GM12878 (cell line): ENCODE results near the gene GEMIN8. TPM values are rescaled to one million over a fixed set of nuclear protein-coding genes. Genes with fewer than 3 reads are reported as not detected.
A peak's percentile ranks its signal among the peaks of the same experiment; 100 is the strongest.

ENCODE experiments used
- ATAC-seq: fragments of 200-7000 bp; cut with Tn5 transposase; 3 replicates; pipeline ENCODE4 v1.9.1; 2020; ENCODE audit warnings: mild to moderate bottlenecking, moderate library complexity
- BruUV-seq: library from RNA; stranded (reverse); fragments of 400-500 nt; replicated peaks from 2 replicates; lab custom pipeline; 2021; lab: Mats Ljungman, UMichigan
- CTCF ChIA-PET: fragments of 300-600 bp; sonication (Branson Sonifier 250); formaldehyde crosslinking; extraction: SDS; loops from one replicate; lab custom pipeline; 2021; ENCODE audit warnings: inconsistent platforms; lab: Yijun Ruan, JAX
- POLR2A ChIA-PET: fragments of 350-600 bp; formaldehyde crosslinking; extraction: SDS; loops from one replicate; lab custom pipeline; 2021; ENCODE audit warnings: inconsistent platforms; lab: Charles Lee
- RAD21 ChIA-PET: fragments of 300-600 bp; sonication (Branson Sonifier 250); formaldehyde crosslinking; loops from one replicate; lab custom pipeline; 2023; ENCODE audit warnings: antibody characterized with exemption; ENCODE audit not compliant: unreplicated experiment; lab: Charles Lee
- SMC1A ChIA-PET: fragments of 300-600 bp; sonication (Branson Sonifier 250); formaldehyde crosslinking; loops from one replicate; lab custom pipeline; 2023; ENCODE audit not compliant: unreplicated experiment, uncharacterized antibody; lab: Charles Lee
- DNase-seq: peaks from one replicate; pipeline ENCODE4 v3.0.0-alpha.2; 2011; ENCODE audit warnings: low read depth, low spot score
- FAIRE-seq: peaks from 3 replicates; lab custom pipeline; 2011; peaks lifted over from hg19 to GRCh38; lab: Jason Lieb, UNC
- H2AFZ ChIP-seq: 2 replicates; pipeline ENCODE4 v1.6.0; 2011; ENCODE audit warnings: low read depth, low read length, control low read depth; ENCODE audit not compliant: control insufficient read depth
- H3K27ac ChIP-seq: 2 replicates; pipeline ENCODE4 v1.5.1; 2011; ENCODE audit warnings: control low read depth; ENCODE audit not compliant: control insufficient read depth, insufficient read depth
- H3K27me3 ChIP-seq, 2 experiments: replicated peaks in 1 of 2; 2 replicates each; pipeline versions ENCODE4 v1.6.0 to v1.6.1; 2011; ENCODE audit warnings: low read length in 1 of 2; ENCODE audit not compliant: control insufficient read depth in 2 of 2, insufficient read depth in 2 of 2
- H3K36me3 ChIP-seq, 2 experiments: 2 replicates each; pipeline ENCODE4 v1.5.1; 2011; ENCODE audit warnings: low read length in 1 of 2; ENCODE audit not compliant: control insufficient read depth in 2 of 2, insufficient read depth in 2 of 2
- H3K4me1 ChIP-seq: 2 replicates; pipeline ENCODE4 v1.6.1; 2011; ENCODE audit warnings: mild to moderate bottlenecking, low read length, moderate library complexity, mixed read lengths; ENCODE audit not compliant: control insufficient read depth, insufficient read depth
- H3K4me2 ChIP-seq: 2 replicates; pipeline ENCODE4 v1.6.0; 2011; ENCODE audit warnings: control low read depth; ENCODE audit not compliant: control insufficient read depth, insufficient read depth
- H3K4me3 ChIP-seq: fragments of 200-600 bp; sonication (generic); 2 replicates; pipeline ENCODE4 v1.5.1; 2016
- H3K79me2 ChIP-seq: 2 replicates; pipeline ENCODE4 v1.6.0; 2011; ENCODE audit warnings: low read length; ENCODE audit not compliant: control insufficient read depth, insufficient read depth
- H3K9ac ChIP-seq: 2 replicates; pipeline ENCODE4 v1.8.0; 2011; ENCODE audit warnings: low read length, control low read depth, mixed read lengths; ENCODE audit not compliant: control insufficient read depth, insufficient read depth
- H3K9me3 ChIP-seq: replicated peaks from 3 replicates; pipeline ENCODE4 v1.5.1; 2011; ENCODE audit warnings: mild to moderate bottlenecking, low read length; ENCODE audit not compliant: control insufficient read depth, insufficient read depth
- H4K20me1 ChIP-seq: 2 replicates; pipeline ENCODE4 v1.6.0; 2011; ENCODE audit not compliant: control insufficient read depth, insufficient read depth
- BMI1 ChIP-seq: fragments of 450-650 bp; IDR thresholded peaks from 2 replicates; pipeline ENCODE4 v1.6.1; 2016; ENCODE audit warnings: mild to moderate bottlenecking, moderate library complexity, borderline replicate concordance
- CBX3 ChIP-seq: fragments of 200-600 bp; sonication (generic); IDR thresholded peaks from 2 replicates; pipeline ENCODE4 v1.6.1; 2016; ENCODE audit warnings: low read depth, borderline replicate concordance
- EGR1 ChIP-seq, 2 experiments: IDR thresholded peaks; 1 replicate in 1 of 2; 2 replicates in 1 of 2; pipeline ENCODE4 v1.6.1; 2011 to 2012; ENCODE audit warnings: low read depth in 2 of 2, low read length in 2 of 2, borderline replicate concordance in 1 of 2, mild to moderate bottlenecking in 1 of 2, moderate library complexity in 1 of 2
- EZH2 ChIP-seq: IDR thresholded peaks from 2 replicates; pipeline ENCODE4 v1.6.1; 2012; ENCODE audit warnings: low read depth, mild to moderate bottlenecking, control low read depth, inconsistent platforms, low read length, borderline replicate concordance; ENCODE audit not compliant: control insufficient read depth
- GATAD2B ChIP-seq: fragments of 450-650 bp; conservative IDR thresholded peaks from 2 replicates; pipeline ENCODE4 v1.6.1; 2017; ENCODE audit warnings: low read depth, mild to moderate bottlenecking, moderate library complexity
- HDGF ChIP-seq: fragments of 450-650 bp; IDR thresholded peaks from 2 replicates; pipeline ENCODE4 v1.6.1; 2016; ENCODE audit warnings: antibody characterized with exemption
- NRF1 ChIP-seq: conservative IDR thresholded peaks from 2 replicates; pipeline ENCODE4 v1.6.1; 2011; ENCODE audit warnings: mild to moderate bottlenecking, low read depth, low read length, improper control_type of control experiment
- PAX8 ChIP-seq: fragments of 450-650 bp; IDR thresholded peaks from 2 replicates; pipeline ENCODE4 v1.6.1; 2017; ENCODE audit warnings: mild to moderate bottlenecking, moderate library complexity
- POU2F2 ChIP-seq: IDR thresholded peaks from 3 replicates; pipeline ENCODE4 v1.6.1; 2011; ENCODE audit warnings: low read depth, mild to moderate bottlenecking, low read length, borderline replicate concordance
- RB1 ChIP-seq: fragments of 450-650 bp; formaldehyde crosslinking; IDR thresholded peaks from 2 replicates; pipeline ENCODE4 v1.6.1; 2017; ENCODE audit warnings: mild to moderate bottlenecking, borderline replicate concordance
- RUNX3 ChIP-seq: IDR thresholded peaks from 2 replicates; pipeline ENCODE4 v1.6.1; 2012; ENCODE audit warnings: low read length, inconsistent platforms
- SIX5 ChIP-seq: IDR thresholded peaks from 2 replicates; pipeline ENCODE4 v1.6.1; 2011; ENCODE audit warnings: mild to moderate bottlenecking, low read depth, low read length, moderate library complexity; ENCODE audit not compliant: severe bottlenecking
- SMAD1 ChIP-seq: fragments of 450-650 bp; IDR thresholded peaks from 2 replicates; pipeline ENCODE4 v1.6.1; 2018; ENCODE audit warnings: mild to moderate bottlenecking, low read depth; ENCODE audit not compliant: partially characterized antibody
- USF2 ChIP-seq: IDR thresholded peaks from 2 replicates; pipeline ENCODE4 v1.6.1; 2011; ENCODE audit warnings: low read depth, low read length, improper control_type of control experiment, borderline replicate concordance
- ZNF207 ChIP-seq: fragments of 450-650 bp; IDR thresholded peaks from 2 replicates; pipeline ENCODE4 v1.6.1; 2014; ENCODE audit warnings: antibody characterized with exemption, mild to moderate bottlenecking, borderline replicate concordance
- ZNF217 ChIP-seq: fragments of 450-650 bp; IDR thresholded peaks from 2 replicates; pipeline ENCODE4 v1.6.1; 2017; ENCODE audit warnings: antibody characterized with exemption, mild to moderate bottlenecking
- ZNF622 ChIP-seq: fragments of 450-650 bp; IDR thresholded peaks from 2 replicates; pipeline ENCODE4 v1.6.1; 2017; ENCODE audit warnings: mild to moderate bottlenecking, inconsistent platforms
- WGBS: methylation state at CpG from one replicate; pipeline ENCODE4 v1.1.6; 2016; ENCODE audit warnings: low lambda C conversion rate; ENCODE audit not compliant: insufficient replicate concordance, insufficient coverage; ENCODE audit errors: missing lambda C conversion rate; 5-methylcytosine and 5-hydroxymethylcytosine counted together
- in situ Hi-C: fragments of 300-500 bp; cut with MboI; formaldehyde crosslinking; loops from 9 replicates; pipeline ENCODE4 v1.14.3; 2018; ENCODE audit warnings: mixed read lengths
- intact Hi-C: fragments of 100-400 bp; cut with micrococcal nuclease; formaldehyde crosslinking; loops from one replicate; pipeline ENCODE4 v1.14.2; 2022; ENCODE audit not compliant: unreplicated experiment
- polyA plus RNA-seq, 11 experiments: library from polyadenylated mRNA; depleted of rRNA in 4 of 11; unstranded in 6 of 11; stranded (reverse) in 5 of 11; fragments of >200 nt; fragmentation: Nextera tagmentation in 4 of 11; fragmentation: Illumina TruSeq in 1 of 11; extraction: Ambion mirVana in 4 of 11; extraction: Trizol in 1 of 11; gene quantifications; 1 replicate in 1 of 11; 2 replicates in 10 of 11; pipeline versions ENCODE4 v1.2.1 to v1.2.3, GENCODE V29; 2011 to 2016; ENCODE audit warnings: inconsistent platforms in 2 of 11, missing spikeins in 2 of 11, low read depth in 1 of 11
- total RNA-seq, 4 experiments: library from RNA; depleted of rRNA in 3 of 4; stranded (reverse); fragments of >200 nt in 3 of 4; fragmentation: Illumina TruSeq in 1 of 4; extraction: Trizol in 1 of 4; gene quantifications; 2 replicates each; pipeline versions ENCODE4 v1.2.1 to v1.2.3, GENCODE V29; 2013 to 2021
- TF ChIP-seq, protein P1 (sequence below), 3 experiments: IDR thresholded peaks in 2 of 3; conservative IDR thresholded peaks in 1 of 3; 2 replicates each; pipeline ENCODE4 v1.5.1; 2011; ENCODE audit warnings: low read depth in 3 of 3, low read length in 3 of 3, mild to moderate bottlenecking in 3 of 3, control low read depth in 2 of 3, moderate library complexity in 2 of 3, inconsistent platforms in 1 of 3, mixed read lengths in 1 of 3; ENCODE audit not compliant: control insufficient read depth in 2 of 3, insufficient read depth in 1 of 3; ENCODE audit errors: extremely low read depth in 1 of 3

The GEMIN8 gene
- total and polyA plus RNA-seq, 10 of the 15 experiments (the other 5 are each of a cell fraction or from before 2014, with no cell fraction given), result 18.4 to 87.0 (median 27.7) TPM

DNA sequence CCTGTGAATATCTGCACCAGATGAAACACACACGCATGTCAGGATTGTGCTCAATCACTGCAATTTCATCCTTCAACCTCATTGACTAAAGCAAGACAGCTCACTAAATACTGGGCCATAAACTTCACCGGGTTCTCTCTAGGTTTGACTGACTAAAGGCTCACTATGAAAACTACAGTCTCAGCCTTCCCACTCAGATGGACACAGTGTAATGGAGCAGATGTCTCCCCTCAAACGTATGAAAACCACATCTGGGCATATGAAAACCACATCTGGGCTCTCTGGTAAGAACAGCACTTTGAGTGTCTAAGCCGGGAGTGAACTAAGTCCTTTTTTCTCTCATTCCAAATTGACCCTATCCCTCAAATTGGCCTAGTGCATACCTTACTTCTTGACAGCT, 15.2 kb downstream of the GEMIN8 start:
- no peaks in the 10 kb centered on the region for H4K20me1 ChIP-seq
- 54% methylated on average over 4 of the region's 4 CpGs for WGBS
- DNase-seq, result no peak
- H3K4me3 ChIP-seq, result no peak overlapping the region
- no peak overlapping the region for H2AFZ ChIP-seq
- FAIRE-seq, result no peak
- ChIA-PET RAD21 (no interaction called here), POLR2A (no interaction called here), SMC1A (no interaction called here), CTCF (interaction anchor here (1.0 to 2.4 kb wide), 2 partner anchors 11 to 116 kb away, joined by 3 to 6 read pairs; no protein-coding TSS in a partner anchor)
- no peaks in the 10 kb centered on the region; a peak in 1 of 4 replicates for H3K36me3 ChIP-seq
- ATAC-seq, result peak; percentile 38
- intact Hi-C loops, result no loop called here
- H3K79me2 ChIP-seq, result no peaks in the 10 kb centered on the region
- no peaks in the 10 kb centered on the region for H3K4me1 ChIP-seq
- H3K9me3 ChIP-seq, result no peaks in the 10 kb centered on the region
- H3K27me3 ChIP-seq, result no peaks in the 10 kb centered on the region
- no peak overlapping the region for H3K9ac ChIP-seq
- BruUV-seq, result no TSS peak
- in situ Hi-C loops, result no loop called here
- no peak overlapping the region for H3K27ac ChIP-seq
- H3K4me2 ChIP-seq, result no peak overlapping the region
- TF ChIP-seq CBX3 (no peak), ZNF217 (no peak), SIX5 (no peak), EGR1 (IDR thresholded peaks at IDR 0.05; ENCODE audit: borderline replicate concordance in 1 of 2, low read depth in 2 of 2, low read length in 2 of 2) (no peak), HDGF (no peak), BMI1 (no peak), RUNX3 (peak; percentile 69), NRF1 (no peak), SMAD1 (no peak)

GRCh38 chrX:14013054-14013453, 16.6 kb downstream of the GEMIN8 start:
- H3K4me2 ChIP-seq, result no peak overlapping the region
- ChIA-PET POLR2A (no interaction called here), CTCF (no interaction called here), SMC1A (no interaction called here), RAD21 (no interaction called here)
- H3K36me3 ChIP-seq, result peaks cover 0 to 3% of the 10 kb centered on the region in 2 experiments; a peak in 2 of 4 replicates
- H3K9me3 ChIP-seq, result no peaks in the 10 kb centered on the region
- H3K4me1 ChIP-seq, result no peaks in the 10 kb centered on the region
- no peaks in the 10 kb centered on the region for H3K27me3 ChIP-seq
- H3K4me3 ChIP-seq, result no peak overlapping the region
- H3K27ac ChIP-seq, result no peak overlapping the region
- H3K9ac ChIP-seq, result no peak overlapping the region
- no TSS peak for BruUV-seq
- ATAC-seq (no peak), FAIRE-seq (no peak), DNase-seq (no peak)
- H2AFZ ChIP-seq, result no peak overlapping the region
- no peaks in the 10 kb centered on the region for H4K20me1 ChIP-seq
- intact Hi-C loops (no loop called here), in situ Hi-C loops (no loop called here)
- no peaks in the 10 kb centered on the region for H3K79me2 ChIP-seq
- 93% methylated on average over 4 of the region's 4 CpGs for WGBS
- no peak for TF ChIP-seq PAX8
- TF ChIP-seq USF2, result no peak
- TF ChIP-seq EZH2, result no peak
- TF ChIP-seq, protein P1, sequence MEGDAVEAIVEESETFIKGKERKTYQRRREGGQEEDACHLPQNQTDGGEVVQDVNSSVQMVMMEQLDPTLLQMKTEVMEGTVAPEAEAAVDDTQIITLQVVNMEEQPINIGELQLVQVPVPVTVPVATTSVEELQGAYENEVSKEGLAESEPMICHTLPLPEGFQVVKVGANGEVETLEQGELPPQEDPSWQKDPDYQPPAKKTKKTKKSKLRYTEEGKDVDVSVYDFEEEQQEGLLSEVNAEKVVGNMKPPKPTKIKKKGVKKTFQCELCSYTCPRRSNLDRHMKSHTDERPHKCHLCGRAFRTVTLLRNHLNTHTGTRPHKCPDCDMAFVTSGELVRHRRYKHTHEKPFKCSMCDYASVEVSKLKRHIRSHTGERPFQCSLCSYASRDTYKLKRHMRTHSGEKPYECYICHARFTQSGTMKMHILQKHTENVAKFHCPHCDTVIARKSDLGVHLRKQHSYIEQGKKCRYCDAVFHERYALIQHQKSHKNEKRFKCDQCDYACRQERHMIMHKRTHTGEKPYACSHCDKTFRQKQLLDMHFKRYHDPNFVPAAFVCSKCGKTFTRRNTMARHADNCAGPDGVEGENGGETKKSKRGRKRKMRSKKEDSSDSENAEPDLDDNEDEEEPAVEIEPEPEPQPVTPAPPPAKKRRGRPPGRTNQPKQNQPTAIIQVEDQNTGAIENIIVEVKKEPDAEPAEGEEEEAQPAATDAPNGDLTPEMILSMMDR (IDR thresholded peaks at IDR 0.05 in 2 of 3, conservative IDR thresholded peaks at IDR 0.05 in 1 of 3; ENCODE audit: control insufficient read depth in 2 of 3, extremely low read depth in 1 of 3, insufficient read depth in 1 of 3, low read depth in 3 of 3, low read length in 3 of 3), result no peak
- no peak for TF ChIP-seq RB1
- no peak for TF ChIP-seq GATAD2B
- no peak for TF ChIP-seq ZNF622
- no peak for TF ChIP-seq ZNF207
- no peak for TF ChIP-seq POU2F2
